Esophagus (tissue), 2 donors: Measurements from ENCODE around the gene SPRR4. TPM values are rescaled to one million over a fixed set of nuclear protein-coding genes. Genes with fewer than 3 reads are reported as not detected.

Experiments used
- H3K27ac ChIP-seq, 2 donors: one replicate each; pipeline ENCODE4 v1.5.1; 2013; ENCODE audit warnings: low read depth in 2 of 2, mild to moderate bottlenecking in 2 of 2, inconsistent platforms in 1 of 2, low read length in 1 of 2, moderate library complexity in 1 of 2
- H3K27me3 ChIP-seq, 2 donors: one replicate each; pipeline ENCODE4 v1.6.1; 2013; ENCODE audit warnings: low read length in 2 of 2, control low read depth in 1 of 2, mild to moderate bottlenecking in 1 of 2; ENCODE audit not compliant: insufficient read depth in 2 of 2, control insufficient read depth in 1 of 2
- H3K36me3 ChIP-seq, 2 donors: one replicate each; pipeline ENCODE4 v1.6.1; 2013; ENCODE audit warnings: low read length in 1 of 2; ENCODE audit not compliant: control insufficient read depth in 2 of 2, insufficient read depth in 2 of 2
- H3K4me1 ChIP-seq, 2 donors: one replicate each; pipeline ENCODE4 v1.6.1; 2013; ENCODE audit warnings: low read length in 1 of 2; ENCODE audit not compliant: control insufficient read depth in 2 of 2, insufficient read depth in 2 of 2
- H3K4me3 ChIP-seq, 2 donors: one replicate each; pipeline ENCODE4 v1.5.1; 2013; ENCODE audit warnings: low read length in 2 of 2, mild to moderate bottlenecking in 2 of 2, low read depth in 1 of 2, moderate library complexity in 1 of 2
- H3K9me3 ChIP-seq, 2 donors: one replicate each; pipeline ENCODE4 v1.6.1; 2013; ENCODE audit warnings: mild to moderate bottlenecking in 2 of 2, low read depth in 1 of 2, low read length in 1 of 2, moderate library complexity in 1 of 2; ENCODE audit not compliant: control insufficient read depth in 2 of 2, insufficient read depth in 1 of 2
- WGBS, 2 donors: extraction: QIAGEN DNeasy Blood & Tissue Kit; methylation state at CpG; one replicate each; pipeline ENCODE4 v1.1.7; 2013; 5-methylcytosine and 5-hydroxymethylcytosine counted together
- polyA plus RNA-seq, 2 donors: library from polyadenylated mRNA; stranded (reverse); fragments of 200-250 nt; gene quantifications; one replicate each; pipeline ENCODE4 v1.2.3, GENCODE V29; 2013
- donor health status: healthy with polysubstance abuse.
- donor health status: Bipolar disorder and iron deficiency.

SPRR4 gene
- polyA plus RNA-seq, 2 donors: 0.48 TPM; not detected in 1

GRCh38 chr1:152961226-152961891 lies 9.1 kb upstream of the SPRR4 start:
- Histone ChIP-seq H3K4me3 (no peak overlapping the region), H3K27me3 (no peaks in the 10 kb centered on the region), H3K36me3 (no peaks in the 10 kb centered on the region), H3K4me1 (peaks cover 0 to 9% of the 10 kb centered on the region in 2 donors), H3K27ac (no peak overlapping the region), H3K9me3 (no peaks in the 10 kb centered on the region)
- WGBS, 2 donors: 75 to 84% methylated on average over 7 of the region's 7 CpGs

DNA sequence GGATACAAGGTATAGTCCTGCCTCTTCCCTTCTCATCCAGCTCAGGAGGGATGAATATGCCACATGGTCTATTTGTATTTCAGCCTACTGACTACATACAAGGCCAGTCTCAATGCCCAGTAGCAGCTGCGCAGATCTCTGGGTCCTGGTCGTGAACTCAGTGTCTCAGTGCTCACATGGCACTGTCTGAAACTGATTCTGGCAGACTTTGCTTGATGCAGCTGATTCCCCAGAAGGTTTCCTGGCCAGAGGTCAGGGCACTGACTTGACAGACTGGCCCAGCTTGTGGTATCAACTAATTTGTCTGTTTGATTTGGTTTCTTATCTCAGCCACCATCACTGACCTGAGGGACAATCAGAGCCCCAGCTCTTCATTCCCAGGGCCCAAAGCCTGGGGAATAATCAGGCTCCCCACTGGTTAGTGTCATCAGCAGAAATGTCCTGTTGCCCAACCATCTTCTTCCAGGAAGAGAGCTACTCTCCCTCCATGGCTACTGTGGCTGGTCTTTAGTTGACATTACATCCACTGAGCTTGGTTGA lies 7.5 kb upstream of the SPRR4 start:
- peak overlapping the region in 1 of 2 donors; percentile 15 for H3K27ac ChIP-seq
- H3K9me3 ChIP-seq: peaks cover 0 to 2% of the 10 kb centered on the region in 2 donors
- H3K36me3 ChIP-seq: no peaks in the 10 kb centered on the region
- no peak overlapping the region for H3K4me3 ChIP-seq
- H3K27me3 ChIP-seq: no peaks in the 10 kb centered on the region
- H3K4me1 ChIP-seq: peaks cover 0 to 9% of the 10 kb centered on the region in 2 donors
- WGBS, 2 donors: 79 to 89% methylated on average over 2 of the region's 2 CpGs

- H3K4me3 ChIP-seq: no peak overlapping the region
- peaks cover 0 to 9% of the 10 kb centered on the region in 2 donors for H3K4me1 ChIP-seq
- no peaks in the 10 kb centered on the region for H3K36me3 ChIP-seq
- H3K9me3 ChIP-seq: peaks cover 0 to 2% of the 10 kb centered on the region in 2 donors
- WGBS, 2 donors: 66 to 79% methylated on average over 1 of the region's 1 CpG
- H3K27me3 ChIP-seq: no peaks in the 10 kb centered on the region
- H3K27ac ChIP-seq: peak overlapping the region in 1 of 2 donors; percentile 11
Measured at GRCh38 chr1:152964536-152964935, 5.9 kb upstream of the SPRR4 start.

- Histone ChIP-seq H3K4me3 (no peak overlapping the region), H3K36me3 (no peaks in the 10 kb centered on the region), H3K9me3 (peaks cover 0 to 2% of the 10 kb centered on the region in 2 donors), H3K27ac (no peak overlapping the region), H3K27me3 (no peaks in the 10 kb centered on the region), H3K4me1 (peaks cover 0 to 10% of the 10 kb centered on the region in 2 donors)
- 77 to 79% methylated on average over 4 of the region's 4 CpGs for WGBS, 2 donors
Measured at GRCh38 chr1:152965853-152966252, 4.6 kb upstream of the SPRR4 start.

DNA sequence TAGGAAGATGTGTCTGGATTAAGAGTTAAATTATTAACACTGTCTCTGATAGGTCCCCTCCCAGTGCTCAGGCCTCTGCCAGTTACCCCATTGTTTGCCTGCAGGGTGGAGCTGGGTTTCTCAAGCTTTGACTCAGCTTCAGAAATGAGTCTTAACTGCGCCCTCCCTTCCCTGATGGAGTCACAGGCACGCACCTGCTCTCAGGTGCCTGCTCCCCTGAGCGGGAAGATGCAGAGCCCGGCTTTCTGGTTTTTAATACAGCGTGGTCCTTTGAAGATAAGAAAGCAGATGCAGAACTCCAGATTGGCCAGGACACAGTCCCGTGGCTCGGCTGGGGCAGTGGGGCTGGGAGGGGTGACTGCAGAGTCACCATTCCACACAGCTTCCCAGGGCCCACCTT lies 3.2 kb upstream of the SPRR4 start:
- Histone ChIP-seq H3K9me3 (peaks cover 0 to 2% of the 10 kb centered on the region in 2 donors), H3K4me3 (no peak overlapping the region), H3K4me1 (peaks cover 1 to 10% of the 10 kb centered on the region in 2 donors), H3K27ac (peak overlapping the region; percentile 82 to 96), H3K27me3 (no peaks in the 10 kb centered on the region), H3K36me3 (no peaks in the 10 kb centered on the region)
- WGBS, 2 donors: 34 to 41% methylated on average over 7 of the region's 7 CpGs

GRCh38 chr1:152968248-152968647 lies 2.2 kb upstream of the SPRR4 start:
- H3K9me3 ChIP-seq: peaks cover 0 to 2% of the 10 kb centered on the region in 2 donors
- H3K4me1 ChIP-seq: peaks cover 2 to 12% of the 10 kb centered on the region in 2 donors
- H3K4me3 ChIP-seq: no peak overlapping the region
- H3K36me3 ChIP-seq: no peaks in the 10 kb centered on the region
- peak overlapping the region in 1 of 2 donors; percentile 84 for H3K27ac ChIP-seq
- H3K27me3 ChIP-seq: no peaks in the 10 kb centered on the region
- 58 to 63% methylated on average over 2 of the region's 2 CpGs for WGBS, 2 donors

DNA sequence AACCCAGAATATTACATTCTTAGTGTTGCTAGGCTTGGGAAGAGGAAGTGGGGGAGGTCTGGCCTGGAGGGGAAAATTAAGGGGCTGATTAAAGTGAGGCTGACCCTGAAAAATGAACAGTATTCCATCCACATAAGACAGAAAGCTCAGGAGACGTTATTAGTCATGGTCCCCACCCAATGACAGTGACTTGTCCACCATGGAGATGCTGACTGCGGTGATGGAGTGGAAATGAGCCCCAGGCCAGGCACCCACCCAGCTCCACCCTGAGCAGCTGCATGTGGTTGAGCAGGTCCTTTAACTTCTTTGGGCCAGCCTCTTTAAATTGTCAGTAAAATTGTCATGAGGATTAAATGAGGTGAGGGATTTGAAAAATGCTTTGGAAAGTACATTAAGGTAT lies 1.4 kb upstream of the SPRR4 start:
- 53 to 60% methylated on average over 2 of the region's 2 CpGs for WGBS, 2 donors
- peaks cover 0 to 2% of the 10 kb centered on the region in 2 donors for H3K9me3 ChIP-seq
- H3K27me3 ChIP-seq: no peaks in the 10 kb centered on the region
- H3K4me3 ChIP-seq: no peak overlapping the region
- H3K36me3 ChIP-seq: no peaks in the 10 kb centered on the region
- H3K4me1 ChIP-seq: peaks cover 2 to 12% of the 10 kb centered on the region in 2 donors
- H3K27ac ChIP-seq: peak overlapping the region; percentile 47 to 82

- no peaks in the 10 kb centered on the region for H3K36me3 ChIP-seq
- H3K27ac ChIP-seq: peak overlapping the region; percentile 78 to 86
- WGBS, 2 donors: 70 to 72% methylated on average over 4 of the region's 4 CpGs
- peaks cover 2 to 12% of the 10 kb centered on the region in 2 donors for H3K4me1 ChIP-seq
- H3K9me3 ChIP-seq: peaks cover 0 to 2% of the 10 kb centered on the region in 2 donors
- no peaks in the 10 kb centered on the region for H3K27me3 ChIP-seq
- no peak overlapping the region for H3K4me3 ChIP-seq
Measured at GRCh38 chr1:152972196-152972886, 1.9 kb downstream of the SPRR4 start.

GRCh38 chr1:152976688-152977087 lies 6.2 kb downstream of the SPRR4 start:
- Histone ChIP-seq H3K4me1 (peaks cover 2 to 12% of the 10 kb centered on the region in 2 donors), H3K9me3 (no peaks in the 10 kb centered on the region), H3K27ac (no peak overlapping the region), H3K4me3 (no peak overlapping the region), H3K27me3 (no peaks in the 10 kb centered on the region), H3K36me3 (no peaks in the 10 kb centered on the region)
- 72% methylated on average over 1 of the region's 1 CpG for WGBS, 2 donors
